Naive B cell (primary cell): Measurements from ENCODE around the gene RHOT1. TPM values are rescaled to one million over a fixed set of nuclear protein-coding genes. Genes with fewer than 3 reads are reported as not detected.

Experiments
- polyA plus RNA-seq, 6 donors: library from polyadenylated mRNA; unstranded; fragments of 300-500 nt; fragmentation: Illumina TruSeq; gene quantifications; one replicate each; pipeline ENCODE4 v1.2.3, GENCODE V29; 2021; ENCODE audit warnings: low read depth in 6 of 6

Gene RHOT1
- polyA plus RNA-seq, 6 donors from 2014 or later, result 20.4 to 29.8 (median 27.3) TPM

Other genes starting within 250 kb of the RHOT1 start
- 10 to 100 TPM; 36.2 to 95.7 (median 71.9) TPM for gene UTP6, start 240.8 kb upstream of the RHOT1 start, polyA plus RNA-seq
- gene SUZ12, start 205.5 kb upstream of the RHOT1 start, polyA plus RNA-seq, result 10 to 100 TPM; 16.4 to 28.4 (median 24.3) TPM
- gene LRRC37B, start 135.1 kb upstream of the RHOT1 start, polyA plus RNA-seq, result 1 to 10 TPM; 1.9 to 7.6 (median 5.1) TPM
- not detected for gene RHBDL3, start 123.3 kb downstream of the RHOT1 start, polyA plus RNA-seq
- gene C17orf75, start 199.7 kb downstream of the RHOT1 start, polyA plus RNA-seq, result 10 to 100 TPM in 3 of 6 donors, 1 to 10 TPM in 3; 4.5 to 12.4 (median 9.6) TPM
- 100 to 1,000 TPM; 126 to 165 (median 142) TPM for gene ZNF207, start 207.7 kb downstream of the RHOT1 start, polyA plus RNA-seq